NCI-H345 treated with DMSO at 0.1 percent for 48 hours (cell line): ENCODE results near the gene POLR2H.
A peak's percentile ranks its signal among the peaks of the same experiment; 100 is the strongest.

Source experiments
- DNase-seq: peaks from one replicate; lab custom pipeline; 2025; ENCODE audit not compliant: unreplicated experiment; lab: John Stamatoyannopoulos, UW

POLR2H gene

GRCh38 chr3:184384856-184385422, 23.4 kb downstream of the POLR2H start:
- no peak for DNase-seq

- no peak for DNase-seq
Observed at GRCh38 chr3:184386047-184386806, 24.7 kb downstream of the POLR2H start.

- DNase-seq, result no peak
Observed at GRCh38 chr3:184387174-184387714, 25.7 kb downstream of the POLR2H start.

GRCh38 chr3:184388164-184388935, 26.8 kb downstream of the POLR2H start:
- DNase-seq, result no peak

GRCh38 chr3:184388936-184389230, 27.4 kb downstream of the POLR2H start:
- DNase-seq, result no peak

GRCh38 chr3:184389384-184389783, 27.9 kb downstream of the POLR2H start:
- DNase-seq, result no peak

GRCh38 chr3:184389935-184390528, 28.5 kb downstream of the POLR2H start:
- DNase-seq, result no peak

GRCh38 chr3:184391266-184391665, 29.8 kb downstream of the POLR2H start:
- no peak for DNase-seq

- DNase-seq, result no peak
Observed at GRCh38 chr3:184395320-184395660, 33.8 kb downstream of the POLR2H start.

- DNase-seq, result no peak
Observed at GRCh38 chr3:184399410-184399809, 37.9 kb downstream of the POLR2H start.

GRCh38 chr3:184405075-184406030, 43.8 kb downstream of the POLR2H start:
- no peak for DNase-seq

- no peak for DNase-seq
Observed at GRCh38 chr3:184409331-184409926, 47.9 kb downstream of the POLR2H start.

- DNase-seq, result no peak
Observed at GRCh38 chr3:184409946-184410500, 48.5 kb downstream of the POLR2H start.

GRCh38 chr3:184414418-184415202, 53.1 kb downstream of the POLR2H start:
- DNase-seq, result no peak

GRCh38 chr3:184415203-184415490, 53.6 kb downstream of the POLR2H start:
- no peak for DNase-seq

GRCh38 chr3:184417619-184418327, 56.3 kb downstream of the POLR2H start:
- DNase-seq, result peak; percentile 73
